CD8-positive, alpha-beta memory T cell (primary cell): ENCODE data around the gene RFC4. TPM values are rescaled to one million over a fixed set of nuclear protein-coding genes. Genes with fewer than 3 reads are reported as not detected.
A peak's percentile ranks its signal among the peaks of the same experiment; 100 is the strongest.
"Not testable (repeated sequence)": the region's sequence is repeated elsewhere in the genome, so short reads cannot be mapped to it uniquely, and the experiment has no call there.

Source experiments
- CTCF ChIA-PET: fragments of 350-600 bp; sonication (Branson Sonifier 250); formaldehyde crosslinking; loops from one replicate; lab custom pipeline; 2021; ENCODE audit warnings: antibody characterized with exemption; lab: Charles Lee
- POLR2A ChIA-PET: fragments of 350-600 bp; sonication (Branson Sonifier 250); formaldehyde crosslinking; loops from one replicate; lab custom pipeline; 2021; ENCODE audit warnings: antibody characterized with exemption; lab: Charles Lee
- DNase-seq, 5 donors: peaks; one replicate each; pipeline versions ENCODE4 v3.0.0 to v3.0.0-alpha.2; 2020 to 2022; ENCODE audit warnings: mixed read lengths in 1 of 5
- H3K27ac ChIP-seq: one replicate; pipeline ENCODE4 v1.7.0; 2013; ENCODE audit warnings: low read depth, mild to moderate bottlenecking, low read length, moderate library complexity
- H3K27me3 ChIP-seq: 2 replicates; pipeline ENCODE4 v1.7.0; 2013; ENCODE audit warnings: low read length, mild to moderate bottlenecking; ENCODE audit not compliant: insufficient read depth, poor library complexity, severe bottlenecking
- H3K36me3 ChIP-seq: 2 replicates; pipeline ENCODE4 v1.7.0; 2013; ENCODE audit warnings: mild to moderate bottlenecking, low read length, moderate library complexity; ENCODE audit not compliant: insufficient read depth
- H3K4me1 ChIP-seq: 2 replicates; pipeline ENCODE4 v1.7.0; 2013; ENCODE audit warnings: mild to moderate bottlenecking, low read length, moderate library complexity; ENCODE audit not compliant: insufficient read depth
- H3K4me3 ChIP-seq: 2 replicates; pipeline ENCODE4 v1.7.0; 2013; ENCODE audit warnings: mild to moderate bottlenecking, low read length
- H3K9me3 ChIP-seq: 2 replicates; pipeline ENCODE4 v1.7.0; 2013; ENCODE audit warnings: mild to moderate bottlenecking, low read length
- H3K27ac Mint-ChIP-seq, 8 donors: one replicate each; pipeline ENCODE4 v1.8.0; 2020 to 2021; ENCODE audit warnings: mixed read lengths in 8 of 8, mild to moderate bottlenecking in 6 of 8, inconsistent platforms in 3 of 8, moderate library complexity in 3 of 8
- H3K27me3 Mint-ChIP-seq, 2 donors: one replicate each; pipeline ENCODE4 v1.8.0; 2020 to 2021; ENCODE audit warnings: mixed read lengths in 2 of 2, mild to moderate bottlenecking in 1 of 2, moderate library complexity in 1 of 2
- H3K36me3 Mint-ChIP-seq, 3 donors: one replicate each; pipeline ENCODE4 v1.8.0; 2020 to 2021; ENCODE audit warnings: mixed read lengths in 3 of 3, inconsistent platforms in 1 of 3, mild to moderate bottlenecking in 1 of 3
- H3K4me1 Mint-ChIP-seq, 3 donors: one replicate each; pipeline ENCODE4 v1.8.0; 2020 to 2021; ENCODE audit warnings: mixed read lengths in 3 of 3, inconsistent platforms in 1 of 3, mild to moderate bottlenecking in 1 of 3
- H3K4me3 Mint-ChIP-seq, 7 donors: one replicate each; pipeline ENCODE4 v1.8.0; 2020 to 2021; ENCODE audit warnings: mixed read lengths in 7 of 7, mild to moderate bottlenecking in 6 of 7, moderate library complexity in 4 of 7, inconsistent platforms in 2 of 7
- H3K9me3 Mint-ChIP-seq, 5 donors: one replicate each; pipeline ENCODE4 v1.8.0; 2020 to 2022; ENCODE audit warnings: mixed read lengths in 5 of 5, mild to moderate bottlenecking in 3 of 5, moderate library complexity in 2 of 5, inconsistent platforms in 1 of 5
- polyA plus RNA-seq: library from polyadenylated mRNA; unstranded; fragments of 300-500 nt; fragmentation: Illumina TruSeq; gene quantifications from one replicate; pipeline ENCODE4 v1.2.3, GENCODE V29; 2021
- total RNA-seq, 2 experiments: library from RNA; stranded (reverse); gene quantifications; one replicate each; pipeline ENCODE4 v1.2.3, GENCODE V29; 2021

The RFC4 gene
- total RNA-seq (100 to 1,000 TPM; 106 to 110 TPM), polyA plus RNA-seq (23.9 TPM)

- Mint-ChIP-seq H3K4me3 (peak within 1 kb of the TSS; percentile 93 to 98 (median 96)), H3K27ac (peak within 1 kb of the TSS; percentile 93 to 97 (median 96)), H3K36me3 (peaks cover 3 to 19% (median 4%) of the 10 kb centered on the region in 3 donors), H3K27me3 (no peaks in the 10 kb centered on the region), H3K4me1 (peaks cover 13 to 34% (median 32%) of the 10 kb centered on the region in 3 donors), H3K9me3 (no peaks in the 10 kb centered on the region)
- Histone ChIP-seq H3K27ac (peak within 1 kb of the TSS; percentile 84), H3K4me1 (peaks cover 25% of the 10 kb centered on the region), H3K4me3 (peak within 1 kb of the TSS; percentile 97), H3K9me3 (no peaks in the 10 kb centered on the region), H3K27me3 (no peaks in the 10 kb centered on the region), H3K36me3 (no peaks in the 10 kb centered on the region)
- ChIA-PET POLR2A (interaction anchor here (0.5 to 4.9 kb wide), 6 partner anchors 17 to 239 kb away, joined by 3 to 48 read pairs (median 4); partner anchors contain the start of gene EIF4A2), CTCF (interaction anchor here (0.9 to 1.4 kb wide), 7 partner anchors 15 to 190 kb away, joined by 3 to 5 read pairs (median 4); partner anchors contain the start of gene EIF4A2)
- peak; percentile 77 to 87 (median 80) for DNase-seq
Observed at GRCh38 chr3:186806089-186807055, at the start of gene RFC4. Gene RFC4 (minus strand): TSS chr3:186806482. CDS start chr3:186804713, 1,769 bp downstream.

GRCh38 chr3:186854954-186855353, 48.7 kb upstream of the RFC4 start:
- Mint-ChIP-seq H3K27me3 (peaks cover 0 to 3% of the 10 kb centered on the region in 2 donors), H3K4me3 (no peak overlapping the region), H3K4me1 (peaks cover 11 to 18% (median 12%) of the 10 kb centered on the region in 3 donors), H3K27ac (no peak overlapping the region), H3K36me3 (peaks cover 0 to 7% (median 2%) of the 10 kb centered on the region in 3 donors), H3K9me3 (peaks cover 0 to 8% (median 7%) of the 10 kb centered on the region in 5 donors)
- CTCF ChIA-PET: no interaction called here
- H3K9me3 ChIP-seq: no peaks in the 10 kb centered on the region
- DNase-seq: no peak
- no peaks in the 10 kb centered on the region for H3K36me3 ChIP-seq
- no peaks in the 10 kb centered on the region for H3K27me3 ChIP-seq
- POLR2A ChIA-PET: no interaction called here
- no peak overlapping the region for H3K27ac ChIP-seq
- no peak overlapping the region for H3K4me3 ChIP-seq
- no peaks in the 10 kb centered on the region for H3K4me1 ChIP-seq

GRCh38 chr3:186854146-186854545, 47.9 kb upstream of the RFC4 start:
- peaks cover 0 to 6% (median 2%) of the 10 kb centered on the region in 5 donors for H3K9me3 Mint-ChIP-seq
- no peak overlapping the region for H3K27ac Mint-ChIP-seq
- H3K4me1 ChIP-seq: no peaks in the 10 kb centered on the region
- POLR2A ChIA-PET: no interaction called here
- no peaks in the 10 kb centered on the region for H3K36me3 Mint-ChIP-seq
- H3K27me3 Mint-ChIP-seq: peaks cover 0 to 1% of the 10 kb centered on the region in 2 donors
- H3K36me3 ChIP-seq: no peaks in the 10 kb centered on the region
- no peak overlapping the region for H3K4me3 Mint-ChIP-seq
- H3K4me3 ChIP-seq: no peak overlapping the region
- no peak for DNase-seq
- no peak overlapping the region for H3K27ac ChIP-seq
- H3K27me3 ChIP-seq: no peaks in the 10 kb centered on the region
- peaks cover 18 to 26% (median 18%) of the 10 kb centered on the region in 3 donors for H3K4me1 Mint-ChIP-seq
- H3K9me3 ChIP-seq: no peaks in the 10 kb centered on the region
- CTCF ChIA-PET: no interaction called here

- POLR2A ChIA-PET: no interaction called here
- H3K4me1 ChIP-seq: no peaks in the 10 kb centered on the region
- H3K4me1 Mint-ChIP-seq: peaks cover 18 to 26% (median 18%) of the 10 kb centered on the region in 3 donors
- no peak overlapping the region for H3K4me3 Mint-ChIP-seq
- no peaks in the 10 kb centered on the region for H3K9me3 ChIP-seq
- H3K4me3 ChIP-seq: no peak overlapping the region
- no peak for DNase-seq
- H3K36me3 Mint-ChIP-seq: no peaks in the 10 kb centered on the region
- H3K27ac ChIP-seq: no peak overlapping the region
- CTCF ChIA-PET: interaction anchor here (1.4 to 1.6 kb wide), 2 partner anchors 56 to 79 kb away, joined by 4 to 6 read pairs; no protein-coding TSS in a partner anchor
- H3K27me3 Mint-ChIP-seq: peaks cover 0 to 1% of the 10 kb centered on the region in 2 donors
- no peaks in the 10 kb centered on the region for H3K27me3 ChIP-seq
- H3K36me3 ChIP-seq: no peaks in the 10 kb centered on the region
- H3K9me3 Mint-ChIP-seq: no peaks in the 10 kb centered on the region
- no peak overlapping the region for H3K27ac Mint-ChIP-seq
Observed at GRCh38 chr3:186852994-186853393, 46.7 kb upstream of the RFC4 start.

- not testable (repeated sequence) for H3K36me3 ChIP-seq, H3K9me3 ChIP-seq, DNase-seq, H3K36me3 Mint-ChIP-seq, H3K27me3 Mint-ChIP-seq, H3K4me3 ChIP-seq, H3K27ac ChIP-seq, H3K4me3 Mint-ChIP-seq, H3K27me3 ChIP-seq, H3K9me3 Mint-ChIP-seq, H3K4me1 ChIP-seq
- Mint-ChIP-seq H3K4me1 (peaks cover 18 to 26% (median 18%) of the 10 kb centered on the region in 3 donors), H3K27ac (peak overlapping the region in 3 of 8 donors; percentile 1 to 29 (median 8))
- ChIA-PET CTCF (interaction anchor here (1.6 to 5.0 kb wide), 2 partner anchors 57 to 312 kb away, joined by 4 to 53 read pairs; no protein-coding TSS in a partner anchor), POLR2A (interaction anchor here (0.5 kb wide), 1 partner anchor 8 kb away, joined by 3 read pairs; no protein-coding TSS in a partner anchor)
Observed at GRCh38 chr3:186851835-186852234, 45.6 kb upstream of the RFC4 start.

GRCh38 chr3:186849374-186849975, 43.2 kb upstream of the RFC4 start:
- no peaks in the 10 kb centered on the region for H3K36me3 Mint-ChIP-seq
- H3K27ac Mint-ChIP-seq: peak overlapping the region in 4 of 8 donors; percentile 22 to 71 (median 48)
- peaks cover 14 to 19% of the 10 kb centered on the region in 2 donors for H3K27me3 Mint-ChIP-seq
- H3K4me1 ChIP-seq: no peaks in the 10 kb centered on the region
- DNase-seq: peak in 2 of 5 donors; percentile 59 to 65
- ChIA-PET POLR2A (interaction anchor here (0.7 to 2.6 kb wide), 6 partner anchors 82 to 1251 kb away, joined by 3 to 22 read pairs (median 8); partner anchors contain the start of gene ST6GAL1), CTCF (interaction anchor here (0.6 to 5.0 kb wide), 53 partner anchors 10 to 320 kb away, joined by 3 to 116 read pairs (median 7); partner anchors contain the start of genes RPL39L and ST6GAL1)
- no peaks in the 10 kb centered on the region for H3K9me3 ChIP-seq
- no peaks in the 10 kb centered on the region for H3K36me3 ChIP-seq
- H3K27ac ChIP-seq: no peak overlapping the region
- H3K4me1 Mint-ChIP-seq: peaks cover 18 to 26% (median 18%) of the 10 kb centered on the region in 3 donors
- no peaks in the 10 kb centered on the region for H3K9me3 Mint-ChIP-seq
- H3K4me3 ChIP-seq: no peak overlapping the region
- H3K27me3 ChIP-seq: no peaks in the 10 kb centered on the region
- no peak overlapping the region for H3K4me3 Mint-ChIP-seq

- POLR2A ChIA-PET: no interaction called here
- H3K36me3 Mint-ChIP-seq: no peaks in the 10 kb centered on the region
- Histone ChIP-seq H3K4me3 (no peak overlapping the region), H3K27me3 (no peaks in the 10 kb centered on the region), H3K36me3 (no peaks in the 10 kb centered on the region), H3K9me3 (no peaks in the 10 kb centered on the region), H3K4me1 (no peaks in the 10 kb centered on the region), H3K27ac (no peak overlapping the region)
- H3K4me3 Mint-ChIP-seq: no peak overlapping the region
- CTCF ChIA-PET: interaction anchor here (1.0 to 5.0 kb wide), 5 partner anchors 87 to 316 kb away, joined by 3 to 116 read pairs (median 5); partner anchors contain the start of genes RPL39L and ST6GAL1
- peaks cover 14 to 19% of the 10 kb centered on the region in 2 donors for H3K27me3 Mint-ChIP-seq
- no peak overlapping the region for H3K27ac Mint-ChIP-seq
- DNase-seq: no peak
- H3K9me3 Mint-ChIP-seq: no peaks in the 10 kb centered on the region
- H3K4me1 Mint-ChIP-seq: peaks cover 16 to 19% (median 18%) of the 10 kb centered on the region in 3 donors
Observed at GRCh38 chr3:186847437-186847836, 41.2 kb upstream of the RFC4 start.
